Cardiac muscle cell (in vitro differentiated cells and primary cell): Measurements from ENCODE around the gene CTNNA2. TPM values are rescaled to one million over a fixed set of nuclear protein-coding genes. Genes with fewer than 3 reads are reported as not detected.

Experiments
- DNase-seq, 2 donors: peaks; one replicate each; pipeline versions ENCODE4 v3.0.0 to v3.0.0-alpha.2; 2010 to 2017; ENCODE audit warnings: low read depth in 1 of 2, low spot score in 1 of 2
- H3K27ac ChIP-seq: fragments of 200-600 bp; sonication (generic); 2 replicates; pipeline ENCODE4 v1.5.1; 2016
- H3K27me3 ChIP-seq: fragments of 200-600 bp; sonication (generic); 2 replicates; pipeline ENCODE4 v1.6.0; 2016; ENCODE audit warnings: control low read depth
- H3K36me3 ChIP-seq: fragments of 200-600 bp; sonication (generic); 2 replicates; pipeline ENCODE4 v1.5.1; 2016; ENCODE audit warnings: control low read depth
- H3K4me1 ChIP-seq: fragments of 200-600 bp; sonication (generic); 2 replicates; pipeline ENCODE4 v1.8.1; 2017; ENCODE audit warnings: low read depth, mild to moderate bottlenecking, mixed run types
- H3K4me3 ChIP-seq: fragments of 200-600 bp; sonication (generic); 2 replicates; pipeline ENCODE4 v1.5.1; 2016; ENCODE audit warnings: mild to moderate bottlenecking
- H3K9me3 ChIP-seq: fragments of 200-600 bp; sonication (generic); 2 replicates; pipeline ENCODE4 v1.5.1; 2017; ENCODE audit warnings: low read depth, mild to moderate bottlenecking, control low read depth
- CTCF ChIP-seq: IDR thresholded peaks from 2 replicates; pipeline ENCODE4 v1.5.1; 2012; ENCODE audit warnings: low read depth, mild to moderate bottlenecking, low read length
- polyA plus RNA-seq: library from polyadenylated mRNA; unstranded; fragments of >200 nt; fragmentation: Nextera tagmentation; extraction: Ambion mirVana; gene quantifications from 2 replicates; pipeline ENCODE4 v1.2.1, GENCODE V29; 2016
- total RNA-seq: library from RNA; depleted of rRNA; stranded (reverse); fragments of >200 nt; gene quantifications from 2 replicates; pipeline ENCODE4 v1.2.3, GENCODE V29; 2016

Gene CTNNA2
- total and polyA plus RNA-seq, 2 experiments from 2014 or later, result 7.4 to 17.4 TPM

GRCh38 chr2:79960035-79960434 lies 447.2 kb downstream of the CTNNA2 start:
- no peak for DNase-seq
- Histone ChIP-seq H3K27me3 (no peaks in the 10 kb centered on the region), H3K27ac (no peak overlapping the region), H3K4me3 (no peak overlapping the region), H3K9me3 (no peaks in the 10 kb centered on the region), H3K36me3 (no peaks in the 10 kb centered on the region), H3K4me1 (peaks cover 9% of the 10 kb centered on the region)
- TF ChIP-seq CTCF, result no peak

- TF ChIP-seq CTCF, result no peak
- H3K4me1 ChIP-seq, result peaks cover 9% of the 10 kb centered on the region
- DNase-seq, result no peak
- H3K9me3 ChIP-seq, result no peaks in the 10 kb centered on the region
- no peaks in the 10 kb centered on the region for H3K27me3 ChIP-seq
- no peak overlapping the region for H3K27ac ChIP-seq
- H3K4me3 ChIP-seq, result no peak overlapping the region
- no peaks in the 10 kb centered on the region for H3K36me3 ChIP-seq
Observed at GRCh38 chr2:79960519-79960918, 447.7 kb downstream of the CTNNA2 start.

GRCh38 chr2:79964966-79965365 lies 452.1 kb downstream of the CTNNA2 start:
- H3K4me3 ChIP-seq, result no peak overlapping the region
- no peak overlapping the region for H3K27ac ChIP-seq
- H3K27me3 ChIP-seq, result no peaks in the 10 kb centered on the region
- H3K9me3 ChIP-seq, result no peaks in the 10 kb centered on the region
- DNase-seq, result no peak
- peaks cover 9% of the 10 kb centered on the region for H3K4me1 ChIP-seq
- no peaks in the 10 kb centered on the region for H3K36me3 ChIP-seq
- no peak for TF ChIP-seq CTCF

- no peaks in the 10 kb centered on the region for H3K27me3 ChIP-seq
- no peaks in the 10 kb centered on the region for H3K9me3 ChIP-seq
- H3K4me3 ChIP-seq, result no peak overlapping the region
- peaks cover 9% of the 10 kb centered on the region for H3K4me1 ChIP-seq
- H3K36me3 ChIP-seq, result no peaks in the 10 kb centered on the region
- no peak for DNase-seq
- no peak for TF ChIP-seq CTCF
- H3K27ac ChIP-seq, result no peak overlapping the region
Observed at GRCh38 chr2:79966369-79966768, 453.5 kb downstream of the CTNNA2 start.

- Histone ChIP-seq H3K27me3 (no peaks in the 10 kb centered on the region), H3K36me3 (no peaks in the 10 kb centered on the region), H3K4me3 (no peak overlapping the region), H3K4me1 (peaks cover 9% of the 10 kb centered on the region), H3K27ac (no peak overlapping the region), H3K9me3 (no peaks in the 10 kb centered on the region)
- no peak for TF ChIP-seq CTCF
- DNase-seq, result no peak
Observed at GRCh38 chr2:79966882-79967281, 454.0 kb downstream of the CTNNA2 start.

- H3K4me3 ChIP-seq, result no peak overlapping the region
- no peaks in the 10 kb centered on the region for H3K4me1 ChIP-seq
- TF ChIP-seq CTCF, result no peak
- H3K9me3 ChIP-seq, result no peaks in the 10 kb centered on the region
- DNase-seq, result no peak
- H3K27me3 ChIP-seq, result no peaks in the 10 kb centered on the region
- H3K36me3 ChIP-seq, result no peaks in the 10 kb centered on the region
- no peak overlapping the region for H3K27ac ChIP-seq
Observed at GRCh38 chr2:79971807-79972206, 459.0 kb downstream of the CTNNA2 start.
